CD14-positive monocyte (primary cell): ENCODE data around the gene AK1. TPM values are rescaled to one million over a fixed set of nuclear protein-coding genes. Genes with fewer than 3 reads are reported as not detected.

Source experiments
- DNase-seq, 3 donors: peaks; one replicate each; pipeline ENCODE4 v3.0.0-alpha.2; 2011 to 2022
- H2AFZ ChIP-seq: 2 replicates; pipeline ENCODE4 v1.6.0; 2012; ENCODE audit warnings: mild to moderate bottlenecking, low read depth, low read length, inconsistent platforms; ENCODE audit not compliant: insufficient read depth, poor library complexity, severe bottlenecking
- H3K27ac ChIP-seq, 2 donors: 1 replicate in 1 of 2; 2 replicates in 1 of 2; pipeline ENCODE4 v1.5.1; 2012 to 2013; ENCODE audit warnings: low read length in 2 of 2, control low read depth in 1 of 2, inconsistent platforms in 1 of 2, low read depth in 1 of 2, mild to moderate bottlenecking in 1 of 2
- H3K27me3 ChIP-seq, 2 donors: one replicate each; pipeline versions ENCODE4 v1.6.0 to v1.6.1; 2011 to 2013; ENCODE audit warnings: low read length in 2 of 2; ENCODE audit not compliant: control insufficient read depth in 2 of 2, insufficient read depth in 2 of 2
- H3K36me3 ChIP-seq, 2 donors: replicated peaks in 1 of 2; 1 replicate in 1 of 2; 2 replicates in 1 of 2; pipeline versions ENCODE4 v1.5.1 to v1.6.1; 2012 to 2013; ENCODE audit warnings: low read length in 2 of 2, control low read depth in 1 of 2, inconsistent platforms in 1 of 2, mild to moderate bottlenecking in 1 of 2; ENCODE audit not compliant: insufficient read depth in 2 of 2, control insufficient read depth in 1 of 2
- H3K4me1 ChIP-seq, 2 donors: 1 replicate in 1 of 2; 2 replicates in 1 of 2; pipeline versions ENCODE4 v1.5.1 to v1.6.1; 2012 to 2013; ENCODE audit warnings: low read length in 2 of 2, control low read depth in 1 of 2, inconsistent platforms in 1 of 2, mild to moderate bottlenecking in 1 of 2, moderate library complexity in 1 of 2; ENCODE audit not compliant: insufficient read depth in 2 of 2, control insufficient read depth in 1 of 2
- H3K4me2 ChIP-seq: replicated peaks from 2 replicates; pipeline ENCODE3; 2012; ENCODE audit warnings: low read length, moderate library complexity, mild to moderate bottlenecking; ENCODE audit not compliant: poor library complexity, severe bottlenecking; ENCODE audit errors: extremely low read depth
- H3K4me3 ChIP-seq, 3 experiments: fragments of 200-600 bp in 1 of 3; sonication (generic) in 1 of 3; replicated peaks in 1 of 3; 1 replicate in 2 of 3; 2 replicates in 1 of 3; pipeline ENCODE4 v1.5.1; 2011 to 2013; ENCODE audit warnings: low read length in 3 of 3, mild to moderate bottlenecking in 3 of 3, control low read depth in 2 of 3, low read depth in 2 of 3, inconsistent platforms in 1 of 3, moderate library complexity in 1 of 3
- H3K79me2 ChIP-seq: 2 replicates; pipeline ENCODE4 v1.6.0; 2012; ENCODE audit warnings: mild to moderate bottlenecking, control low read depth, inconsistent platforms, low read length, moderate library complexity; ENCODE audit not compliant: insufficient read depth
- H3K9ac ChIP-seq: 2 replicates; pipeline ENCODE4 v1.6.0; 2017; ENCODE audit warnings: low read length, mild to moderate bottlenecking; ENCODE audit not compliant: insufficient read depth, poor library complexity, severe bottlenecking
- H3K9me3 ChIP-seq, 2 donors: replicated peaks in 1 of 2; 1 replicate in 1 of 2; 2 replicates in 1 of 2; pipeline versions ENCODE4 v1.5.1 to v1.6.1; 2012 to 2013; ENCODE audit warnings: low read length in 2 of 2, control low read depth in 1 of 2; ENCODE audit not compliant: control insufficient read depth in 1 of 2, insufficient read depth in 1 of 2
- H4K20me1 ChIP-seq: 2 replicates; pipeline ENCODE4 v1.6.0; 2012; ENCODE audit warnings: mild to moderate bottlenecking, low read length, control low read depth, moderate library complexity; ENCODE audit not compliant: insufficient read depth
- H3K27ac Mint-ChIP-seq, 7 donors: one replicate each; pipeline ENCODE4 v1.8.0; 2020; ENCODE audit warnings: mild to moderate bottlenecking in 7 of 7, mixed read lengths in 7 of 7, moderate library complexity in 6 of 7, inconsistent platforms in 2 of 7
- H3K27me3 Mint-ChIP-seq, 3 donors: one replicate each; pipeline ENCODE4 v1.8.0; 2021 to 2022; ENCODE audit warnings: low read depth in 3 of 3, mild to moderate bottlenecking in 3 of 3, mixed read lengths in 3 of 3, moderate library complexity in 3 of 3, inconsistent platforms in 1 of 3
- H3K36me3 Mint-ChIP-seq, 2 donors: one replicate each; pipeline ENCODE4 v1.8.0; 2020; ENCODE audit warnings: mixed read lengths in 2 of 2, inconsistent platforms in 1 of 2, mild to moderate bottlenecking in 1 of 2
- H3K4me1 Mint-ChIP-seq: one replicate; pipeline ENCODE4 v1.8.0; 2020; ENCODE audit warnings: mild to moderate bottlenecking, mixed read lengths
- H3K4me3 Mint-ChIP-seq, 2 donors: one replicate each; pipeline ENCODE4 v1.8.0; 2020; ENCODE audit warnings: mild to moderate bottlenecking in 2 of 2, mixed read lengths in 2 of 2, moderate library complexity in 1 of 2
- H3K9me3 Mint-ChIP-seq, 7 donors: one replicate each; pipeline ENCODE4 v1.8.0; 2020 to 2022; ENCODE audit warnings: mixed read lengths in 7 of 7, mild to moderate bottlenecking in 6 of 7, moderate library complexity in 6 of 7, inconsistent platforms in 2 of 7
- CTCF ChIP-seq: fragments of 200-600 bp; IDR thresholded peaks from one replicate; pipeline ENCODE4 v1.8.0; 2022; ENCODE audit warnings: antibody characterized with exemption, mild to moderate bottlenecking
- WGBS: methylation state at CpG from one replicate; pipeline ENCODE4 v1.1.5; 2013; ENCODE audit warnings: missing lambda C conversion rate; ENCODE audit not compliant: insufficient coverage; 5-methylcytosine and 5-hydroxymethylcytosine counted together
- intact Hi-C, 2 donors: fragments of 100-400 bp; cut with micrococcal nuclease; formaldehyde crosslinking; loops; one replicate each; pipeline versions ENCODE4 v1.15.0 to v1.15.1; 2023
- polyA plus RNA-seq, 3 donors: library from polyadenylated mRNA; depleted of rRNA in 1 of 3; unstranded in 2 of 3; stranded (reverse) in 1 of 3; fragments of 300-500 nt in 2 of 3; fragments of >200 nt in 1 of 3; fragmentation: Illumina TruSeq in 2 of 3; gene quantifications; 1 replicate in 2 of 3; 2 replicates in 1 of 3; pipeline ENCODE4 v1.2.3, GENCODE V29; 2012 to 2021

AK1 gene
- polyA plus RNA-seq, 3 donors = 3.5 TPM; not detected in 2

- Histone ChIP-seq H2AFZ (no peak overlapping the region), H3K4me3 (no peak overlapping the region), H3K79me2 (no peaks in the 10 kb centered on the region), H3K9ac (no peak overlapping the region), H3K4me2 (no peak overlapping the region), H4K20me1 (no peaks in the 10 kb centered on the region), H3K27me3 (no peaks in the 10 kb centered on the region), H3K36me3 (peaks cover 33 to 46% of the 10 kb centered on the region in 2 donors), H3K27ac (no peak overlapping the region), H3K9me3 (no peaks in the 10 kb centered on the region), H3K4me1 (peaks cover 7 to 12% of the 10 kb centered on the region in 2 donors)
- Mint-ChIP-seq H3K27ac (peak overlapping the region in 1 of 7 donors; percentile 35), H3K27me3 (peaks cover 1 to 3% (median 2%) of the 10 kb centered on the region in 3 donors), H3K9me3 (no peaks in the 10 kb centered on the region), H3K4me1 (peaks cover 11% of the 10 kb centered on the region), H3K36me3 (peaks cover 46 to 58% of the 10 kb centered on the region in 2 donors), H3K4me3 (no peak overlapping the region)
- DNase-seq = no peak
- intact Hi-C loops = loop anchor here in 1 of 2 donors (5.0 kb wide), 1 partner anchor 37 kb away; no protein-coding TSS in a partner anchor
- peak; percentile 24 for TF ChIP-seq CTCF
- WGBS = 88% methylated on average over 26 of the region's 42 CpGs
Measured at GRCh38 chr9:127825319-127826051, 52.0 kb downstream of the AK1 start.

GRCh38 chr9:127822108-127822507 is 55.4 kb downstream of the AK1 start:
- DNase-seq = no peak
- no CpG with 5 or more reads among the region's 4 CpGs for WGBS
- Histone ChIP-seq H3K36me3 (peaks cover 50 to 60% of the 10 kb centered on the region in 2 donors), H3K4me3 (no peak overlapping the region), H3K4me2 (no peak overlapping the region), H3K4me1 (no peaks in the 10 kb centered on the region), H4K20me1 (no peaks in the 10 kb centered on the region), H3K27ac (no peak overlapping the region), H3K9me3 (no peaks in the 10 kb centered on the region), H2AFZ (no peak overlapping the region), H3K27me3 (no peaks in the 10 kb centered on the region), H3K79me2 (no peaks in the 10 kb centered on the region), H3K9ac (no peak overlapping the region)
- Mint-ChIP-seq H3K36me3 (peaks cover 52 to 60% of the 10 kb centered on the region in 2 donors), H3K27ac (no peak overlapping the region), H3K4me1 (no peaks in the 10 kb centered on the region), H3K9me3 (no peaks in the 10 kb centered on the region), H3K27me3 (peaks cover 0 to 3% (median 2%) of the 10 kb centered on the region in 3 donors), H3K4me3 (no peak overlapping the region)
- intact Hi-C loops = no loop called here
- no peak for TF ChIP-seq CTCF
